ENCODE results near the gene ME3. TPM values are rescaled to one million over a fixed set of nuclear protein-coding genes. Genes with fewer than 3 reads are reported as not detected.

ME3 gene
- total RNA-seq, 1 experiment from 2014 or later, result 14.2 TPM

- BruUV-seq (replicated peaks), result no TSS peak
- no peak for DNase-seq
- H3K9me3 Mint-ChIP-seq (ENCODE audit: low read depth, unreplicated experiment), result no peaks in the 10 kb centered on the region
- intact Hi-C loops (cut with micrococcal nuclease; ENCODE audit: unreplicated experiment), result no loop called here
- peaks cover 11% of the 10 kb centered on the region for H3K4me1 Mint-ChIP-seq (ENCODE audit: low read depth, unreplicated experiment)
- H3K36me3 Mint-ChIP-seq (ENCODE audit: insufficient read depth, unreplicated experiment), result no peaks in the 10 kb centered on the region
- TF ChIP-seq CTCF (IDR thresholded peaks at IDR 0.05; ENCODE audit: unreplicated experiment), result no peak
- H3K27ac Mint-ChIP-seq (ENCODE audit: unreplicated experiment), result no peak overlapping the region
- CTCF ChIA-PET, result no interaction called here
- H3K27me3 Mint-ChIP-seq (ENCODE audit: unreplicated experiment), result no peaks in the 10 kb centered on the region
- no peak overlapping the region for H3K4me3 Mint-ChIP-seq (ENCODE audit: low read depth, unreplicated experiment)
Observed at GRCh38 chr11:86491027-86491426, 181.4 kb downstream of the ME3 start.

DNA sequence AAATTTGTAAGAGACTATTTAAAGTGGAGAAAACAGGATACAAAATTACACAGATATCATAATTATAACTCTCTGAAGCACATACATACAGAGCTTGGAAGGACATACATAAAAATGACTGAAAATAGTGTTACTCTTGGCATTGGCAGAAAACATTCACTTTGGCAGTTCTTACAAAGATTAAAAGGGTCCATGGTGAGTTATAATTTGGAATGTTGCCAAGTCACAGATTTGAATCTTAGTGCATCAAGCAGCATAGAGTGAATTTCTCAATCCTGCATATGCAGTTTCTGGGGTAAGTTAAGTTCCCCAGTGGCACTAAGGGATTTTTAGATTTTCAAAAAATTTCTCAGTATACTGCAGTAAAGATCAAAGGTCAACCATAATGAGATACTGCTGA is 181.8 kb downstream of the ME3 start:
- H3K9me3 Mint-ChIP-seq (ENCODE audit: low read depth, unreplicated experiment), result no peaks in the 10 kb centered on the region
- H3K27ac Mint-ChIP-seq (ENCODE audit: unreplicated experiment), result no peak overlapping the region
- DNase-seq, result no peak
- H3K36me3 Mint-ChIP-seq (ENCODE audit: insufficient read depth, unreplicated experiment), result no peaks in the 10 kb centered on the region
- no TSS peak for BruUV-seq (replicated peaks)
- no peak overlapping the region for H3K4me3 Mint-ChIP-seq (ENCODE audit: low read depth, unreplicated experiment)
- peaks cover 16% of the 10 kb centered on the region for H3K4me1 Mint-ChIP-seq (ENCODE audit: low read depth, unreplicated experiment)
- H3K27me3 Mint-ChIP-seq (ENCODE audit: unreplicated experiment), result no peaks in the 10 kb centered on the region
- intact Hi-C loops (cut with micrococcal nuclease; ENCODE audit: unreplicated experiment), result no loop called here
- CTCF ChIA-PET, result no interaction called here
- TF ChIP-seq CTCF (IDR thresholded peaks at IDR 0.05; ENCODE audit: unreplicated experiment), result no peak

DNA sequence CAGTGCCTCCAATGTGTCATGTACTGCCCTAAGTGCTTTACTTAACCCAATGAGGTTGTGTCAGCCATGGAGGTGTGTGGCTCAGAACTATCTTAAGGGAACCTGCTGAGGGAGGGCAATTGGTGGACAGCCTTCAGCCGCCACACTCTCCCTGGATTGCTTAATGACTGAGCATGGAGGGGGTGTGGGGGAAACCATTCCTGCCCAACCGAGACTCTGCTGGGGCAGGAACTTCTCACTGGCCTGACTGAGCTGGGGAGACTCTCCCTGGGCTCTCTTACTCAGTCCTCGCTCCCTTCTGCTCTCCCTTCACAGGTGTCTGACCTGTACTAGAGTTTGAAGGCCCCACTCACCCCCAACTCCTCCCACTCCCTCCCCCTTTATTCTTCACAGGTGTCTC is 183.0 kb downstream of the ME3 start:
- CTCF ChIA-PET, result no interaction called here

GRCh38 chr11:86488553-86488952 is 183.9 kb downstream of the ME3 start:
- BruUV-seq (replicated peaks), result no TSS peak
- Mint-ChIP-seq H3K4me1 (ENCODE audit: low read depth, unreplicated experiment) (peaks cover 33% of the 10 kb centered on the region), H3K4me3 (ENCODE audit: low read depth, unreplicated experiment) (no peak overlapping the region), H3K9me3 (ENCODE audit: low read depth, unreplicated experiment) (no peaks in the 10 kb centered on the region), H3K27ac (ENCODE audit: unreplicated experiment) (peak overlapping the region; percentile 5), H3K27me3 (ENCODE audit: unreplicated experiment) (no peaks in the 10 kb centered on the region), H3K36me3 (ENCODE audit: insufficient read depth, unreplicated experiment) (no peaks in the 10 kb centered on the region)
- TF ChIP-seq CTCF (IDR thresholded peaks at IDR 0.05; ENCODE audit: unreplicated experiment), result no peak
- DNase-seq, result no peak
- CTCF ChIA-PET, result no interaction called here
- intact Hi-C loops (cut with micrococcal nuclease; ENCODE audit: unreplicated experiment), result no loop called here

More for the DNA sequence above, 183.0 kb downstream of the ME3 start:
- H3K27ac Mint-ChIP-seq (ENCODE audit: unreplicated experiment), result no peak overlapping the region
- H3K4me3 Mint-ChIP-seq (ENCODE audit: low read depth, unreplicated experiment), result no peak overlapping the region
- peaks cover 26% of the 10 kb centered on the region for H3K4me1 Mint-ChIP-seq (ENCODE audit: low read depth, unreplicated experiment)
- H3K36me3 Mint-ChIP-seq (ENCODE audit: insufficient read depth, unreplicated experiment), result no peaks in the 10 kb centered on the region
- DNase-seq, result no peak
- no peaks in the 10 kb centered on the region for H3K9me3 Mint-ChIP-seq (ENCODE audit: low read depth, unreplicated experiment)
- intact Hi-C loops (cut with micrococcal nuclease; ENCODE audit: unreplicated experiment), result no loop called here
- H3K27me3 Mint-ChIP-seq (ENCODE audit: unreplicated experiment), result no peaks in the 10 kb centered on the region
- TF ChIP-seq CTCF (IDR thresholded peaks at IDR 0.05; ENCODE audit: unreplicated experiment), result no peak
- BruUV-seq (replicated peaks), result no TSS peak

DNA sequence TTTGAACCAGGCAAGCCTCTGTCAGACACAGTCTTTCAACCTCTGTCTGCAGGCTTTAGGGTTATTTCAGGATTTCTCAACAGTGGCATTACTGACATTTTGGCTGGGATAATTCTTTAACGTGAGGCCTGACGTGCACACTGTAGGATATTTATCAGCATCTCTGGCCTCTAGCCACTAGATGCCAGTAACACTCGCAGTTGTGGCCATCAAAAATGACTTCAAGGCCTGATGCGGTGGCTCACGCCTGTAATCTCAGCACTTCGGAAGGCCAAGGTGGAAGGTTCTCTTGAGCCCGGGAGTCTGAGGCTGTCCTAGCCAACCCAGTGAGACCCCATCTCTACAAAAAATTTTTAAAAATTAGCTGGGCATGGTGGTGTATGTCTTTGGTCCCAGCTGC is 184.7 kb downstream of the ME3 start:
- intact Hi-C loops (cut with micrococcal nuclease; ENCODE audit: unreplicated experiment), result no loop called here
- CTCF ChIA-PET, result no interaction called here
- Mint-ChIP-seq H3K27me3 (ENCODE audit: unreplicated experiment) (no peaks in the 10 kb centered on the region), H3K9me3 (ENCODE audit: low read depth, unreplicated experiment) (no peaks in the 10 kb centered on the region), H3K4me3 (ENCODE audit: low read depth, unreplicated experiment) (no peak overlapping the region), H3K36me3 (ENCODE audit: insufficient read depth, unreplicated experiment) (no peaks in the 10 kb centered on the region), H3K27ac (ENCODE audit: unreplicated experiment) (no peak overlapping the region), H3K4me1 (ENCODE audit: low read depth, unreplicated experiment) (peaks cover 42% of the 10 kb centered on the region)
- DNase-seq, result no peak
- no peak for TF ChIP-seq CTCF (IDR thresholded peaks at IDR 0.05; ENCODE audit: unreplicated experiment)
- BruUV-seq (replicated peaks), result no TSS peak
